Head of caudate nucleus (tissue), 42 donors: ENCODE data around the gene RBAK.
"Not testable (repeated sequence)": the region's sequence is repeated elsewhere in the genome, so short reads cannot be mapped to it uniquely, and the experiment has no call there.

Experiments used
- DNase-seq, 42 donors: peaks; one replicate each; pipeline versions ENCODE4 v3.0.0 to v3.0.0-alpha.2; 2020 to 2021; ENCODE audit warnings: mixed read lengths in 7 of 42
- intact Hi-C: fragments of 100-400 bp; cut with DNase I; formaldehyde crosslinking; loops from one replicate; pipeline ENCODE4 v1.15.0; 2022

Gene RBAK

GRCh38 chr7:5043661-5044060, 2.0 kb upstream of the RBAK start:
- no peak for DNase-seq
- intact Hi-C loops, result no loop called here

- intact Hi-C loops, result not testable (repeated sequence)
- DNase-seq, result peak in 1 of 42 donors; percentile 19
Measured at GRCh38 chr7:5046397-5046732, 705 bp downstream of the RBAK start.

DNA sequence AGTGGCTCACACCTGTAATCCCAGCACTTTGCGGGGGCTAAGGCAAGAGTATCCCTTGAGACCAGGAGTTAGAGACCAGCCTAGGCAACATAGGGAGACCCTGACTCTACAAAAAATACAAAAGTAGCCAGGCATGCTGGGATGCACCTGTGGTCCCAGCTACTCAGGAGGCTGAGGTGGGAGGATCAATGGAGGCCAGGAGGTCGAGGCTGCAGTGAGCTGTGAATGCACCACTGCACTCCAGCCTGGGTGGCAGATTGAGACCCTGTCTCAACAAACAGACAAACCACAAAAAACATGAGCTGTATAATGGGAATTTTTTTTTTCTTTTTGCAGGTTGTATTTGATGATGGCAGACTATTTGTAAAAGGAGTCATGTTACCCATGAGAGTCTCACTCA, 1.5 kb downstream of the RBAK start:
- intact Hi-C loops, DNase-seq: not testable (repeated sequence)

- intact Hi-C loops, result no loop called here
- DNase-seq, result peak in 2 of 42 donors; percentile 20 to 47
Measured at GRCh38 chr7:5050676-5051075, 5.0 kb downstream of the RBAK start.

GRCh38 chr7:5051731-5052130, 6.1 kb downstream of the RBAK start:
- intact Hi-C loops, DNase-seq: not testable (repeated sequence)

GRCh38 chr7:5053175-5053574, 7.5 kb downstream of the RBAK start:
- no peak for DNase-seq
- intact Hi-C loops, result no loop called here

DNA sequence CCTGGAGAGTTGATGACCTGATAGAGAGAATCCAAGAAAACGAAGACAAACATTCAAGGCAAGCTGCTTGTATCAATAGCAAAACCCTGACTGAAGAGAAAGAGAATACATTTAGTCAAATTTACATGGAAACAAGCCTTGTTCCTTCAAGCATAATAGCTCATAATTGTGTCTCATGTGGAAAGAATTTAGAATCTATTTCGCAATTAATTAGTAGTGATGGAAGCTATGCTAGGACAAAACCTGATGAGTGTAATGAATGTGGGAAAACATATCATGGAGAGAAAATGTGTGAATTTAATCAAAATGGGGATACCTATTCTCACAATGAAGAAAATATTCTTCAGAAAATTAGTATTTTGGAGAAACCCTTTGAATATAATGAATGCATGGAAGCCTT, 18.0 kb downstream of the RBAK start:
- intact Hi-C loops, result no loop called here
- no peak for DNase-seq

DNA sequence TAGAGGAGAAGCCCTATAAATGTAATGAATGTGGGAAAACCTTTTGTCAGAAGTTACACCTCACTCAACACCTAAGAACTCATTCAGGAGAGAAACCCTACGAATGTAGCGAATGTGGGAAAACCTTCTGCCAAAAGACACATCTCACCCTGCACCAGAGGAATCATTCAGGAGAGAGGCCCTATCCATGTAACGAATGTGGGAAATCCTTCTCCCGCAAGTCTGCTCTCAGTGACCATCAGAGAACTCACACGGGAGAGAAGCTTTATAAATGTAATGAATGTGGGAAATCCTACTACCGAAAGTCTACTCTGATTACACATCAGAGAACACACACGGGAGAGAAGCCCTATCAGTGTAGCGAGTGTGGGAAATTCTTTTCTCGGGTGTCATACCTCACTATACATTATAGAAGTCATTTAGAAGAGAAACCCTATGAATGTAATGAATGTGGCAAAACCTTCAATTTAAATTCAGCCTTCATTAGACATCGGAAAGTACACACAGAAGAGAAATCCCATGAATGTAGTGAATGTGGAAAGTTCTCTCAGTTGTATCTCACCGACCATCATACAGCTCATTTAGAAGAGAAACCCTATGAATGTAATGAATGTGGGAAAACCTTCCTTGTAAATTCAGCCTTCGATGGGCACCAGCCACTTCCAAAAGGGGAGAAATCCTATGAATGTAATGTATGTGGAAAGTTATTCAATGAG, 18.9 kb downstream of the RBAK start:
- intact Hi-C loops, result no loop called here
- DNase-seq, result no peak

DNA sequence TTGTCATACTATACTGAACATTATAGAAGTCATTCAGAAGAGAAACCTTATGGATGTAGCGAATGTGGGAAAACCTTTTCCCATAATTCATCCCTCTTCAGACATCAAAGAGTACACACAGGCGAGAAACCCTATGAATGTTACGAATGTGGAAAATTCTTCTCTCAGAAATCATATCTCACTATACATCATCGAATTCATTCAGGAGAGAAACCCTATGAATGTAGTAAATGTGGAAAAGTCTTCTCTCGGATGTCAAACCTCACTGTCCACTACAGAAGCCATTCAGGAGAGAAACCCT, 19.4 kb downstream of the RBAK start:
- DNase-seq, result no peak
- intact Hi-C loops, result no loop called here

DNA sequence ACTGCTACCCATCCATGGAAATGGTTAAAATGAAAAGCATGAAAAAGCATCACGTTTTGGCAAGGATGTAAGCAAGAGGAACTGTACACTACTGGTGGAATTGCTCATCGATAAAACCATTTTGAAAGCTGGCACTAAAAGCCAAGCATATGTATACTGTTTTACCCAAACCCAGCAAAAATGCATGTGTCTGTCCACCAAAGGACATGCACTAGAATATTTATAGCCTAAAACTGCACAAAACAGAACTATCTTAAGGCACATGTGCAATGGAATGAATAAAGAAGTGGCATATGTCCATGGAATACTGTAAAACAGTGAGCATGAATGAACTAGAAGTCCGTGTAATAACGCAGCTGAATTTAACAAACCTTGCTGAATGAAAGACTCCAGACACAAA, 22.9 kb downstream of the RBAK start:
- intact Hi-C loops, result no loop called here

DNA sequence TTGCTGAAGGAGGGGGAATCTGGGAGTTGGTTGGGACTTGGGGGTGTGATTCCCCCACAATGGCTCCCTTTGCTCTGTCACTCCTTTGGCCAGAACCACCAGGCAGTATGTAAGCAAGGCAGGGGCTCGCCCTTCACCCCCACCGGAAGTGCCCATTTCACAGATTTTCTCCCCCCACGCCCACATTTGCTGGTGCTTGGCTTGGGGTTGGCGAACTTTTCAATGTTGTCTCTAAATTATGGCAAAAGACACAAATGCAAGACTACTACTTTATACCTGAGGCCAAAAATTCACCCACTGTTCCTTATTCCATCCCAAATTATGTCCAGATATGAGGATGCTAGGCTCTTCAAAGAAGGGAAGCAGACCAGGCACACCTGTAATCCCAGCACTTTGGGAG, 24.5 kb downstream of the RBAK start:
- intact Hi-C loops, result no loop called here
- DNase-seq, result no peak

More for the DNA sequence above, 22.9 kb downstream of the RBAK start:
- DNase-seq, result no peak

- intact Hi-C loops, result not testable (repeated sequence)
Measured at GRCh38 chr7:5075187-5075586, 29.5 kb downstream of the RBAK start.

DNA sequence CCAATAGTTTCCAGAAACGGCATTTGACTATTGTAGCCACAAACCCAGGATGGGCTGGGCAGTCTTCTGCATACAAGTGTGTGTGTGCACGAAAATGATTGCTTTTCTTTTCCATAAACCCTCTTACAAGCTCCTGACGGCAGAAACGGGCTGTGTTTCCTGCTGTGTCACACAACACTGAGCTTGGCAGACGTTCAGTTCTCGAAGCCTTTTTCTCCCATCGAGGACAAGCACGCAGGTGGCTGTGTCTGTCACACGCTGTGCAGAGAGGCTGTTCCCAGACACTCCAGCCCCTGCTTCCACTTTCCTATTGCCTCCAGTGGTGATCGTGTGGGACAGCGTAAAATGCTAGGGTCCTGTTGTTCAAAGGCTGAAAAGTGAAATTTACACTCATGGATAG, 32.1 kb downstream of the RBAK start:
- intact Hi-C loops, result no loop called here
- peak in 13 of 42 donors; percentile 13 to 56 (median 33) for DNase-seq

More at GRCh38 chr7:5075187-5075586, 29.5 kb downstream of the RBAK start:
- not testable (repeated sequence) for DNase-seq

DNA sequence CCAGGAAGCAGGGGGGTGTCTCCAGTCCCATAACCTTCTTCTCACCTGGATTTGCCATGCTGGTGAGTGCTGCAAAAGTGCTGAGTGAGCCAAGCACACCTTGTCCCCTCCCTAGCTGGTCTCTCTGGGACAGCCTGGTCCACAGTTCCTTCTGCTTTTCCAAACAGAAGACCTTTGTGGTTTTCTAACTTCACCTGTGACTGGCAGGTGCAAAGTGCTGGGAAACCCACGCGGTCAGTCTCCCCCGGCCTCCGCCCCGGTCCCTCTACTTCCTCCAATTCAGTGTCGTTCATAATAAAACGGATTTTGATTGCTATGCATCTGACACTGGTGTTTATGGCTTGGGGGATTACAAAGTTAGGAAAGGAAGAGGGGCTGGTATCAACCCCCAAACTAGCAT, 37.1 kb downstream of the RBAK start:
- DNase-seq, result no peak
- intact Hi-C loops, result no loop called here

GRCh38 chr7:5083311-5083711, 37.7 kb downstream of the RBAK start:
- intact Hi-C loops, result no loop called here
- DNase-seq, result no peak

- intact Hi-C loops, result loop anchor here (5.0 kb wide), 1 partner anchor 289 kb away; no protein-coding TSS in a partner anchor
- DNase-seq, result peak in 1 of 42 donors; percentile 22
Measured at GRCh38 chr7:5086256-5086655, 40.6 kb downstream of the RBAK start.

- DNase-seq, result peak in 11 of 42 donors; percentile 6 to 62 (median 31)
- intact Hi-C loops, result loop anchor here (5.0 kb wide), 1 partner anchor 291 kb away; no protein-coding TSS in a partner anchor
Measured at GRCh38 chr7:5088228-5088833, 42.7 kb downstream of the RBAK start.

GRCh38 chr7:5088906-5089305, 43.2 kb downstream of the RBAK start:
- intact Hi-C loops, result loop anchor here (5.0 kb wide), 1 partner anchor 292 kb away; no protein-coding TSS in a partner anchor
- no peak for DNase-seq

DNA sequence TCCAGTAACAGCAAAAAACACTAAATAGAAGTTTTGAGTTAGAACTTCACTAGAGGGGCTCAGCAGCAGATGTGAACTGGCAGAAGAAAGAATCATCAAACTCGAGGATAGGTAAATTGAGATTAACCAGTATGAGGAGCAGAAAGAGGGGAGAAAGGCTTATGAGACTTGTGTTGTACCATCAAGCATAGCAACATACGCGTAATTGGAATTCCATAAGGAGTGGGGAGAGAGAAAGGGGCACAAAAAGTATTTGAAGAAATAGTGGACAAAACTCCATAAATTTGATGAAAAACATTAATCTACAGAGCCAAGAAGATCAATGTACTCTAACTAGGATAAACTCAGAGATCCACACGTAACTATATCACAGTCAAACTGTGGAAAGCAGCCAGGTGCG, 48.3 kb downstream of the RBAK start:
- intact Hi-C loops, result no loop called here

GRCh38 chr7:5094641-5095040, 49.0 kb downstream of the RBAK start:
- DNase-seq, result no peak
- intact Hi-C loops, result no loop called here

More for the DNA sequence above, 48.3 kb downstream of the RBAK start:
- no peak for DNase-seq

GRCh38 chr7:5116359-5116758, 70.7 kb downstream of the RBAK start:
- no peak for DNase-seq
- intact Hi-C loops, result no loop called here
